ENCODE measurements around the gene KIAA2012.

DNA sequence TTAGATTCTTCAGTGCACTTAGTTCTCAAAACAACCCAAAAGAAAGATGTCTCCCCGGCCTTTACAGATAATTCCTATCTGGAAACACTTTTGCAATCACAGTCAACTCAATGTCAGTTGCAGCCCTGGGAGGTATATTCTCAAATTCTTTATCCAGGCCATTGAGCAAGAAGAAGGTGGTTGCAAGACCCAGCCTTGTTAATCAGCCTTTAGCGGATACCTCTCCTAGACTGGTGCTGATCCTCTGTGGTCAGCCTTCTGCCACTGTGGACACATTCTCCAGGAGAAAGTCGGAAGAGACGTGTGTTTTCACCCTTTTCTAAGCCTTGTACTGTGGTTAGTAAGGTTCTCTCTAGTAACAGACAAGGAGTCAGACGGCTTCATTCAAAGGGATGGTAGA lies 47.2 kb upstream of the KIAA2012 start:
- no peak for TF ChIP-seq L3MBTL2 (conservative IDR thresholded peaks at IDR 0.05)
- no peak for TF ChIP-seq FOXM1 (IDR thresholded peaks at IDR 0.05; ENCODE audit: borderline replicate concordance)
- TF ChIP-seq TARDBP (IDR thresholded peaks at IDR 0.05), result no peak
- TF ChIP-seq CTBP1 (IDR thresholded peaks at IDR 0.05; ENCODE audit: borderline replicate concordance), result no peak
- TF ChIP-seq, protein P1, sequence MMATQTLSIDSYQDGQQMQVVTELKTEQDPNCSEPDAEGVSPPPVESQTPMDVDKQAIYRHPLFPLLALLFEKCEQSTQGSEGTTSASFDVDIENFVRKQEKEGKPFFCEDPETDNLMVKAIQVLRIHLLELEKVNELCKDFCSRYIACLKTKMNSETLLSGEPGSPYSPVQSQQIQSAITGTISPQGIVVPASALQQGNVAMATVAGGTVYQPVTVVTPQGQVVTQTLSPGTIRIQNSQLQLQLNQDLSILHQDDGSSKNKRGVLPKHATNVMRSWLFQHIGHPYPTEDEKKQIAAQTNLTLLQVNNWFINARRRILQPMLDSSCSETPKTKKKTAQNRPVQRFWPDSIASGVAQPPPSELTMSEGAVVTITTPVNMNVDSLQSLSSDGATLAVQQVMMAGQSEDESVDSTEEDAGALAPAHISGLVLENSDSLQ (IDR thresholded peaks at IDR 0.05), result no peak
- no peak for TF ChIP-seq FOXA1 (IDR thresholded peaks at IDR 0.05)
- no peak for TF ChIP-seq BHLHE40 (IDR thresholded peaks at IDR 0.05; ENCODE audit: borderline replicate concordance)
- TF ChIP-seq SP1 (IDR thresholded peaks at IDR 0.05), result no peak
